Measurements from ENCODE around the gene GNAO1.

DNA sequence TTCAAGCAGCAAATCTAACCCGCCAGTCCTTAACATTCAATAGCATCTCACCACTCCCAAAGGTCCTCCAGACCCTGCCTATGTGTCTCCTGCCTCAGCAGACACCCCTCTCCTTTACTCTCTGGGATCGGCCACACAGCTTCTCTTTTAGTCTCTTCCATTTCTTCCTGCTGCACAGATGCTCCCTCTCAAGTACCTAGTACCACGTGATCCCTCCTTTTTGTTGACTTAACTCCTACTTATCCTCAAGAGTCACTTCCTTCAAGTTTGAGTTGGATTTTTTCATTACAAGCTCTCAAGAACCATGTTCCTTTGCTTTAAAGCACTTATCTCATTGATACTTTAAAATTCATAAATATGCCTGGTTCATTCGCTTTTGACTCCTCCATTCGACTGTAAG lies 209.2 kb downstream of the GNAO1 start:
- TF ChIP-seq, protein P1, sequence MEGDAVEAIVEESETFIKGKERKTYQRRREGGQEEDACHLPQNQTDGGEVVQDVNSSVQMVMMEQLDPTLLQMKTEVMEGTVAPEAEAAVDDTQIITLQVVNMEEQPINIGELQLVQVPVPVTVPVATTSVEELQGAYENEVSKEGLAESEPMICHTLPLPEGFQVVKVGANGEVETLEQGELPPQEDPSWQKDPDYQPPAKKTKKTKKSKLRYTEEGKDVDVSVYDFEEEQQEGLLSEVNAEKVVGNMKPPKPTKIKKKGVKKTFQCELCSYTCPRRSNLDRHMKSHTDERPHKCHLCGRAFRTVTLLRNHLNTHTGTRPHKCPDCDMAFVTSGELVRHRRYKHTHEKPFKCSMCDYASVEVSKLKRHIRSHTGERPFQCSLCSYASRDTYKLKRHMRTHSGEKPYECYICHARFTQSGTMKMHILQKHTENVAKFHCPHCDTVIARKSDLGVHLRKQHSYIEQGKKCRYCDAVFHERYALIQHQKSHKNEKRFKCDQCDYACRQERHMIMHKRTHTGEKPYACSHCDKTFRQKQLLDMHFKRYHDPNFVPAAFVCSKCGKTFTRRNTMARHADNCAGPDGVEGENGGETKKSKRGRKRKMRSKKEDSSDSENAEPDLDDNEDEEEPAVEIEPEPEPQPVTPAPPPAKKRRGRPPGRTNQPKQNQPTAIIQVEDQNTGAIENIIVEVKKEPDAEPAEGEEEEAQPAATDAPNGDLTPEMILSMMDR (IDR thresholded peaks at IDR 0.05): no peak
- TF ChIP-seq POLR2A (IDR thresholded peaks at IDR 0.05) (no peak), EP300 (IDR thresholded peaks at IDR 0.05) (no peak)
